Measurements from ENCODE around the gene PTK7.
A peak's percentile ranks its signal among the peaks of the same experiment; 100 is the strongest.
"Not testable (repeated sequence)": the region's sequence is repeated elsewhere in the genome, so short reads cannot be mapped to it uniquely, and the experiment has no call there.

Gene PTK7

GRCh38 chr6:43054206-43054943 is 21.7 kb upstream of the PTK7 start:
- no peak for DNase-seq (ENCODE audit: low read depth)

GRCh38 chr6:43055966-43056365 is 20.1 kb upstream of the PTK7 start:
- no peak for DNase-seq (ENCODE audit: low read depth)

- no peak for DNase-seq (ENCODE audit: low read depth)
These were observed 17.6 kb upstream of the PTK7 start for GRCh38 chr6:43058531-43058930.

- DNase-seq (ENCODE audit: low read depth) = peak; percentile 95
These were observed 16.7 kb upstream of the PTK7 start, which contains the start of the genes KLC4 and MRPL2 for GRCh38 chr6:43059168-43060033. TSS of gene KLC4 (plus strand) at chr6:43059631. CDS start at chr6:43061336, 1,705 bp downstream. TSS of gene MRPL2 (minus strand) at chr6:43059434. CDS start at chr6:43059381, 53 bp downstream.

- DNase-seq (ENCODE audit: low read depth) = no peak
These were observed 15.9 kb upstream of the PTK7 start for GRCh38 chr6:43060034-43060754.

GRCh38 chr6:43060755-43061633 is 15.1 kb upstream of the PTK7 start:
- no peak for DNase-seq (ENCODE audit: low read depth)

GRCh38 chr6:43061861-43062260 is 14.3 kb upstream of the PTK7 start:
- no peak for DNase-seq (ENCODE audit: low read depth)

- no peak for DNase-seq (ENCODE audit: low read depth)
These were observed 13.3 kb upstream of the PTK7 start for GRCh38 chr6:43062818-43063217.

GRCh38 chr6:43070028-43070632 is 6.0 kb upstream of the PTK7 start:
- DNase-seq (ENCODE audit: low read depth) = no peak

GRCh38 chr6:43074847-43075669 is 1.1 kb upstream of the PTK7 start:
- DNase-seq (ENCODE audit: low read depth) = peak; percentile 63

GRCh38 chr6:43076464-43077332 is 584 bp downstream of the PTK7 start:
- no peak for DNase-seq (ENCODE audit: low read depth)

GRCh38 chr6:43077333-43077809 is 1.3 kb downstream of the PTK7 start:
- no peak for DNase-seq (ENCODE audit: low read depth)

GRCh38 chr6:43077981-43078511 is 1.9 kb downstream of the PTK7 start:
- no peak for DNase-seq (ENCODE audit: low read depth)

- DNase-seq (ENCODE audit: low read depth) = no peak
These were observed 2.6 kb downstream of the PTK7 start for GRCh38 chr6:43078691-43079090.

GRCh38 chr6:43081043-43081442 is 4.9 kb downstream of the PTK7 start:
- no peak for DNase-seq (ENCODE audit: low read depth)

- not testable (repeated sequence) for DNase-seq (ENCODE audit: low read depth)
These were observed 5.8 kb downstream of the PTK7 start for GRCh38 chr6:43081922-43082321.

- DNase-seq (ENCODE audit: low read depth) = no peak
These were observed 6.9 kb downstream of the PTK7 start for GRCh38 chr6:43082806-43083655.
